Kasumi-1 (cell line): Measurements from ENCODE around the gene VTA1.
"Not testable (repeated sequence)": the region's sequence is repeated elsewhere in the genome, so short reads cannot be mapped to it uniquely, and the experiment has no call there.

Experiments used
- DNase-seq, 2 experiments: peaks; one replicate each; lab custom pipeline; 2025; lab: John Stamatoyannopoulos, UW

Gene VTA1, protein sequence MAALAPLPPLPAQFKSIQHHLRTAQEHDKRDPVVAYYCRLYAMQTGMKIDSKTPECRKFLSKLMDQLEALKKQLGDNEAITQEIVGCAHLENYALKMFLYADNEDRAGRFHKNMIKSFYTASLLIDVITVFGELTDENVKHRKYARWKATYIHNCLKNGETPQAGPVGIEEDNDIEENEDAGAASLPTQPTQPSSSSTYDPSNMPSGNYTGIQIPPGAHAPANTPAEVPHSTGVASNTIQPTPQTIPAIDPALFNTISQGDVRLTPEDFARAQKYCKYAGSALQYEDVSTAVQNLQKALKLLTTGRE

DNA sequence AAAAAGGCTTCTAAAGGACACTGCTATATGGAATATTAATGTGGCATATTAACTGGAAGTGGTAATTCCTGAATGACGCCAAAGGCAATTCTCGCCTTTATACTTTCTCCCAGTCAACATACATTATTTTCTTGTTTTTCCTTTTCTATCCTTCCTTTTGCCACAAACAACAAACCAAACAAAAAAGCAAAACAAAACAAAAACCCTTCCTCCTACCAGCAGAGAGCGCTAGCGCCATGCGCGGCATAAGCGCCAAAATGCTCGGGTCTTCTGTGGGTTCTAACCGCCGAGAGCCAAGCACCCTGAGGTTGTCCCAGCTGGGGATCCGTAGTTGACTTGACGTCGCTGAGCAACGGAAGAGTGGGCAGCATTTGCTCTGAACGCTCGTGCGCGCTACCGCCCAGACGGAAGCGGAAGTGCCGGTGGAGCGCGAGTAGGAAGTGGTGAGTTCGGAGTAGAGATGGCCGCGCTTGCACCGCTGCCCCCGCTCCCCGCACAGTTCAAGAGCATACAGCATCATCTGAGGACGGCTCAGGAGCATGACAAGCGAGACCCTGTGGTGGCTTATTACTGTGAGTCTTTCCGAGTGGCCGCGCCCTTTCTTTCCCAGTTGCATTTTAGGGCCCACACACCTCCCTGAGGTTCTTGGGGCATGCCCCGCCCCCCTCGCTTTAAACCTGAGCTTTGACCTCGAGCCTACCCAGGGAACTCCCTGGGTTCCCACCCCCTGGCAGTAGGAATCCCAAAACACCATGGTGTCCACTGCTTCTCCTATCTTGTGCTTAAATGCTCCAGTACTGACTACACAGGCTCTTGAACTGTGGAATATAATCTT is at the start of gene VTA1, which contains the start of gene NMBR:
VTA1 (plus strand) TSS at position 436 of the 835 bp plus-strand sequence; CDS start at position 461, 25 bp downstream.
NMBR (minus strand) TSS at position 295 of the 835 bp plus-strand sequence. CDS start 58,464 bp downstream, outside the sequence.
- DNase-seq, result peak; percentile 98

DNA sequence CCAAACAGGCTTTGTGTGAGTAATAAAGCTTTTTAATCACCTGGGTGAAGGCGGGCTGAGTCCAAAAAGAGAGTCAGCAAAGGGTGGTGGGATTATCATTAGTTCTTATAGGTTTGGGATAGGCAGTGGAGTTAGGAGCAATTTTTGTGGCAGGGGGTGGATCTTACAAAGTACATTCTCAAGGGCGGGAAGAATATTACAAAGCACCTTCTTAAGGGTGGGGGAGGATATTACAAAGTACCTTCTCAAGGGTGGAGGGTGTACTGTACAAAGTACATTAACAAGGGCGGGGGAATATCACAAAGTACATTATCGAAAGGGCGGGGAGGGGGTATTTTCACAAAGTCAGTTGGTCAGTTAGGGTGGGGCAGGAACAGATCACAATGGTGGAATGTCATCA is 42.2 kb upstream of the VTA1 start:
- DNase-seq, result not testable (repeated sequence)

- not testable (repeated sequence) for DNase-seq
Measured at GRCh38 chr6:142110820-142111219, 36.2 kb upstream of the VTA1 start.

GRCh38 chr6:142112451-142113061 is 34.5 kb upstream of the VTA1 start:
- DNase-seq, result peak; percentile 77 to 82

GRCh38 chr6:142117366-142117765 is 29.7 kb upstream of the VTA1 start:
- no peak for DNase-seq

GRCh38 chr6:142118328-142118727 is 28.7 kb upstream of the VTA1 start:
- DNase-seq, result no peak

DNA sequence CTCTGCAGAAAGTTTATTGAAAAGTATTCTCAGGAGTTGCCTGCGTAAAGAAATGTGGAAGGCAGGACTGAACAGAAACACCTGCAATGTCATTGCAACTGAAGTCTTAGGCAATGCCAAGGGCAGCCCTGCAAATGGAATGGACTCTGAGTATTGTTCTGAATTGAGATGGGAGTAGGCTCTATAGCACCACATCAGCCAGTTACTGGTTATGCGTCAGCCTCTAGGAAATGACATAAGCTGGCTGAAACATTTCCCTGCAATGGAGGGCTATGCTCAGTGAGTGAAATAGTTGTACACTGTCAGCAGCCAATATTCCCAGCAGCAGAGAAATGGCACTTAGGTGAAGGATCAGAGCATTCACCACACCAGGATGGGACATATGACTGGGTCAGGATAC is 28.1 kb upstream of the VTA1 start:
- no peak for DNase-seq

DNA sequence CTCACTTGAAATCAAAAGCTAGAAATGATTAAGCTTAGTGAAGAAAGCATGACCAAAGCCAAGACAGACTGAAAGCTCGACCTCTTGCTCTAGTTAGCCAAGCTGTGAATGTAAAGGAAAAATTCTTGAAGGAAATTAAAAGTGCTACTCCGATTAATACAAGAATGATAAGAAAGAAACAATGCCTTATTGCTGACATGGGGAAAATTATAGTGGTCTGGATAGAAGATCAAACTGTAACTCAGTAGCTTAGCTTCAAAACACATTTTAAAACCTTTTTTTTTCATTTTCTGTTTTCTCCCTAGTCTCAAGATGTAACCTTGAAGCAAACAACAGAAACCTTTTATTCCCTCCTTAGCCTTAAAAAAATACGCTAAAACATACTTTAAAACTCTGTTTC is 25.7 kb upstream of the VTA1 start:
- no peak for DNase-seq

GRCh38 chr6:142130814-142131213 is 16.2 kb upstream of the VTA1 start:
- DNase-seq, result no peak

DNA sequence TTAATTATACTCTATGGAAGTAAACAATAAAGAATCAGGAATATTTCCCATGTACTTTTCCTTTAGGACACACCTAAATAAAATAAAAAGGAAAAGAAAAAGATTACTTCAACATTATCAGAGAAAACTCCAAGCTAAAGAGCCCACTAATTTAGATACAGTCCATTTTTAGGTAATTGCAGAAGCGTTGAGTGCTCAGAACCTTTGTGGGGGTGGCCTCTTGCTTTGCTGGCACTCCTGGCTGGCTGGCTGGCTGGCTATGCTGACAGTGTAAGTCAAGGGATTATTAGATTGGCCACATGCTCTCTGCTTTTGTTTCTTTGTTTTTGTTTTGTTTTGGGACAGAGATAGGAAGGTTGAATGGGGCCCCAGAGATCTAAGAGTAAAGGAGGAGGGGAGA is 14.4 kb upstream of the VTA1 start, which contains the start of gene GJE1:
GJE1 (plus strand) TSS at position 301 of the 400 bp plus-strand sequence. CDS start 234 bp downstream, outside the sequence.
- DNase-seq, result no peak

DNA sequence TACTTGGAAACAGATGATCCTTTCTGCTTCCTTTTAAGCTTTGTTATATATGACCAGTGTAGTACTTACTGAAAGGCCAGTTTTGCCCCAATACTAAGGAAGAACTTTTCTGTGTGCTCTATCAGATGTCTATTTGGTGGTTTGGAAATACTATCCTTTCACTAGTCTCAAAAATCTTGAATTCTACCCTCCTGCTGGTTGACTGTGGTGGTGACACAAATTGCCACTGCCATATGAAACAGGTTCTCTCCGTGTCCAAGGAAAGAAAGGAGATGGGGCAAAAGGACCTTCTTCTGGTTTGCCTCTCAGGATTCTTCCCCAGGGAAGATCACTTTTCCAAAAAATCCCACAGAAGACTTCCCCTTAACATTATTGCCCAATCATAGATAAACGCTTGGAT is 8.2 kb upstream of the VTA1 start:
- DNase-seq, result no peak

DNA sequence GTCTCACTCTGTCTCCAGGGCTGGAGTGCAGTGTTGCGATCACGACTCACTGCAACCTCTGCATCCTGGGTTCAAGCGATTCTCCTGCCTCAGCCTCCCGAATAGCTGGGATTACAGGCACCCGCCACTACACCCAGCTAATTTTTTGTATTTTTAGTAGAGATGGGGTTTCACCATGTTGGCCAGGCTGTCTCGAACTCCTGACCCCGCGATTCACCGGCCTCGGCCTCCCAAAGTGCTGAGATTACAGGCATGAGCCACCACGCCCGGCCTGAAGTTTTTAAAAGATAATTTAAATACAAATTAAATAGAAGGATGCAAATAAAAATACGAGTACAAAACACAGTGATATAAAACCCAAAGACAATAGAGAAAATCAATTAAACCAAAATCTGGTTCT is 5.5 kb upstream of the VTA1 start:
- not testable (repeated sequence) for DNase-seq

DNA sequence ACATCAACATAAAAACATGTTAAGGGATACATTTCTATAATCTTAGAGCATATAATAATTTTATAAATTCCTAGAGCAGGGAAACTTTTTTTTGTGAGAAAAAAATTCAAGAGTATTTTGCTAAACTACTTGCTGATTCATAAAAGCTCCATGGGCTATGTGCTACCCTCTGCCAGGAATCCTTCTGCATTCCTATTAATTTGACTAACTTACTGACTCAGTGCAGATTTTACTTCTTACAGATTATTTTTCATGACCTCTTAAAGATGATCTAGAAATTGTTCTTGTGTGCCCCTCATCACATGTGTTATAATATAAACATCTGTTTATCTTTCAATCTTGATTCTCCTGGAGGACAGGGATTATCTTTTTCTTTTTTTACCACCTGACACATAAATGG is 5.7 kb downstream of the VTA1 start:
- no peak for DNase-seq

DNA sequence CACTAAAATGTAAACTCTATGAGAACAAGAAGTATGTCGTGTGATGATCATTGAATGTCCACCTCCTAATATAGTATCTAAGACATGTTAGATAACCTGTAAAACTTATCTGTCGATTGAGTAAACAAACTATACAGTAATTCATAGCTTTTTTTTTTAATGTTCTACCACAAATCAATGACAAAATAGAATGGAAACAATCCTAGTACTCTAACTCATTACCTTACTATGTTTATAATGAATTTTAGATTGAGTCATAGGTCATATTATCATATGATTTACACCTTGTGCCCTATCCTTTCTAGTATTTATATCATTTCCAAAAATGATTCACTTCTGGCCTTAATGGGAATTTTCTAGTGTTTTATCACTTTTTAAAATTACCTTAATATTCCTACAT is 6.1 kb downstream of the VTA1 start:
- DNase-seq, result no peak

DNA sequence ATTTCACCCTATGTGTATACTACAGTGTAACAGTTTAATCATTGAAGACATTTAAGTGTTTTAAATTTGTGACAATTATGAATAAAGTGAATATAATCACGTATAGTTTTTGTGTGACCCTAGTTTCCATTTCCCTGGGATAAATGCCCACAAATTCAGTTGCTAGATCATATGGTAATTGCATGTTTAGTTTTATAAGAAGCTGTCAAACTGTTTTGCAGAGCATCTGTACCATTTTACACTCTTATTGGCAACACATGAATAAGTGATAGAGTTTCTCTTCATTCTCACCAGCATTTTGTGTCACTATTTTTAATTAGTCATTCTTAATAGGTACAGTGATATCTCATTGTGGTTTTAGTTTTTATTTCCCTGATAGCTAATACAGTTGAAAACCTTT is 7.3 kb downstream of the VTA1 start:
- DNase-seq, result no peak

DNA sequence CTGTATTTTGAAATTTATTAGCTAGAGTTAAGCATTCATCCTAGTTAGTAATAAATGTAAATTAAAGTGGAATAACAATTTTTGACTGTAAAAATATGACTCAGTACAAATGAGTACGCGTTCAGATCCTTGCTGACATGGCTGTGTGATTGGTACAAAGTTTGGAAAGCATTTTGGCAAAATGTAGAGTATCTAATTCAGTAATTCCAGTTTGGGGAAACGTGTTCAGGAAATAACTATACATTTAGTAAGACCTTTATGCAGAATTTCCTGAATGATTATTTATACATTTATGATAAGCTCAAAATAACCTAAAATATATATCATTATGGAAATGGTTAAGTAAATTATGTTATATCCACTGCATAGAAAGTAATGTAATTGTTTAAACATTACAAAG is 8.0 kb downstream of the VTA1 start:
- no peak for DNase-seq

- peak; percentile 58 to 73 for DNase-seq
Measured at GRCh38 chr6:142155895-142156757, 9.1 kb downstream of the VTA1 start.

DNA sequence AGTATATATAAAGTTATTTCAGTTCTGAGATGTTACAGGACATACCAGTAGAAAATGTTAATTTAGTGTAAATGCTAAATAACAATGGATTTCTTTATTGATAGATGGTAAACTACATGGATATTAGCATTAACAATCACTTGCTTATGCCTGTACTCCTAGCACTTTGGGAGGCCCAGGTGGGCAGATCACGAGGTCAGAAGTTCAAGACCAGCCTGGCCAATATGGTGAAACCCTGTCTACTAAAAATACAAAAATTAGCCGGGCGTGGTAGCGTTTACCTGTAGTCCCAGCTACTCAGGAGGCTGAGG is 9.7 kb downstream of the VTA1 start:
- not testable (repeated sequence) for DNase-seq

- no peak for DNase-seq
Measured at GRCh38 chr6:142162780-142163179, 15.7 kb downstream of the VTA1 start.

DNA sequence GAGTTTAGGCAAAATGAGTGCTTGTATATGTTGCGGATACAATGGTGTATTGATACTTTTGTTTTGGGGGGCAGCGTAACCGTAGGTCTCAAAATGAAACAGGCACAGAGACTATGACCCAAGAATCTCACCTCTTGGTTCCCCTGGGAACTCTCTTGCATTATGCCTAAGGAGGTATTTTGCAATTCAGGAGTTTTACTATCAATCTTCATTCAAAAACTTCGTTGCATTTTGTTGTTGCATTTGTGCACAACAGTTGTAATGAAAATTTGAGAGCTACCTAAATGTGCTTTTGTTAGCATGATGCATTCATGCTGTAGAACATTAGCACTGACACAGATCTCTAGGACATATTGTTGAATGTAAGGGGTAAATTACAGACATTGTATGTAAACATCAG is 18.2 kb downstream of the VTA1 start:
- DNase-seq, result no peak

- DNase-seq, result no peak
Measured at GRCh38 chr6:142167071-142167470, 20.0 kb downstream of the VTA1 start.

DNA sequence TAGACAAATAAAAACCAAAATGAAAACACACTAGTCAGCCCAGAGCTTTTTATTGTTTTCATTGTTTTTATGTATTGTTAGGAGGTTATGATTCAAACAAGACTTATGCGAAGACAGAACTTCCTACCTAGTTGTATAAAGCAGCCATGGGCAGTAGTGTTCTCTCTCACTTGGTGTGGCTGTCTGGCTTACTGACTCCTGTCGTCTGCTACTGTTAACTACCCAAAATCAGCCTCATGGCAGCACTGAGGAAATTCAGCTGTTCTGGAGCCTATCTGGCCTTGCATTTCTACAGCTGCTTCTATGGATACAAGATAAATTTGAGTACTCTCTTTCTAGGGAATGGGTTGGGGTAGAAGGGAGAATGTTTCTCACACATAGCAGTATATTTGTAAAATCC is 20.4 kb downstream of the VTA1 start:
- no peak for DNase-seq
